ENCODE measurements around the gene MPZL3.

DNA sequence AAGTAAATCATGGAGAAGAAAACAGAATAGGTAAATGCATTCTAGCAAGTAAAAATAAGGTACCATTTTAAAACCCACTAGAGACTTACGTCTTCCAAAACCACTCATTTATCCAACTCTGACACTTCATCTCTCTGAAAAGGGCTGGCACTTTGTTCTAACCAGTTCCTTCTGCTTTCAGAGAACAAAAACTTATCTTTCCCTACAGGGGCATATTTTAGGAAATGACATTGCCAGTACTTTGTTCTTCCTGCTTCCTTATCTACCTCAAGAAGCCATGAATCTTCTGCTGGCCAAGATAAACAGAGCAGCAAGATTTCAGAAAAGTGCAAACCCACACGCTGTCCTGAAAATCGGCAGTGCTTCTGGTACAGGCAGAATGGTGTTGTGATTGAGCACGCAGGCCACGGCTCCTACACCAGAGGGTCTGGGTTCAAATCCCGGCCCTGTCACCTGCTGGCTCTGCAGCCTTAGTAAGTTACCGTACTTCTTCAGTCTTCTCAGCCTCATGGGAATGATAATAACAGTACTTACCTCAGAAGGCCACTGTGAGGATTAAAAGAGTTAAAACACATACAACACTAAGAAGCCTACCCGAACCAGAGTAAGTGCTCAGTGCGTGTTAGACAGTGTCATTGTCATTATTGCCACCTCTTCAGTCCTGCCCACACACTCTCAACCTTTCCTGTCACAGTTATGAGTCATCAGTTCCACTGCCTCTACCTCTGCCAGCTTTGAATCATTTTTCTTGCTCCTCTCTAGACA is 11.0 kb downstream of the MPZL3 start:
- TF ChIP-seq, protein P1, sequence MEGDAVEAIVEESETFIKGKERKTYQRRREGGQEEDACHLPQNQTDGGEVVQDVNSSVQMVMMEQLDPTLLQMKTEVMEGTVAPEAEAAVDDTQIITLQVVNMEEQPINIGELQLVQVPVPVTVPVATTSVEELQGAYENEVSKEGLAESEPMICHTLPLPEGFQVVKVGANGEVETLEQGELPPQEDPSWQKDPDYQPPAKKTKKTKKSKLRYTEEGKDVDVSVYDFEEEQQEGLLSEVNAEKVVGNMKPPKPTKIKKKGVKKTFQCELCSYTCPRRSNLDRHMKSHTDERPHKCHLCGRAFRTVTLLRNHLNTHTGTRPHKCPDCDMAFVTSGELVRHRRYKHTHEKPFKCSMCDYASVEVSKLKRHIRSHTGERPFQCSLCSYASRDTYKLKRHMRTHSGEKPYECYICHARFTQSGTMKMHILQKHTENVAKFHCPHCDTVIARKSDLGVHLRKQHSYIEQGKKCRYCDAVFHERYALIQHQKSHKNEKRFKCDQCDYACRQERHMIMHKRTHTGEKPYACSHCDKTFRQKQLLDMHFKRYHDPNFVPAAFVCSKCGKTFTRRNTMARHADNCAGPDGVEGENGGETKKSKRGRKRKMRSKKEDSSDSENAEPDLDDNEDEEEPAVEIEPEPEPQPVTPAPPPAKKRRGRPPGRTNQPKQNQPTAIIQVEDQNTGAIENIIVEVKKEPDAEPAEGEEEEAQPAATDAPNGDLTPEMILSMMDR (conservative IDR thresholded peaks at IDR 0.05; ENCODE audit: low read depth in 2 of 2) = no peak
- no peak for TF ChIP-seq EZH2 (IDR thresholded peaks at IDR 0.05; ENCODE audit: low read depth, unreplicated experiment)
- TF ChIP-seq, protein P2, sequence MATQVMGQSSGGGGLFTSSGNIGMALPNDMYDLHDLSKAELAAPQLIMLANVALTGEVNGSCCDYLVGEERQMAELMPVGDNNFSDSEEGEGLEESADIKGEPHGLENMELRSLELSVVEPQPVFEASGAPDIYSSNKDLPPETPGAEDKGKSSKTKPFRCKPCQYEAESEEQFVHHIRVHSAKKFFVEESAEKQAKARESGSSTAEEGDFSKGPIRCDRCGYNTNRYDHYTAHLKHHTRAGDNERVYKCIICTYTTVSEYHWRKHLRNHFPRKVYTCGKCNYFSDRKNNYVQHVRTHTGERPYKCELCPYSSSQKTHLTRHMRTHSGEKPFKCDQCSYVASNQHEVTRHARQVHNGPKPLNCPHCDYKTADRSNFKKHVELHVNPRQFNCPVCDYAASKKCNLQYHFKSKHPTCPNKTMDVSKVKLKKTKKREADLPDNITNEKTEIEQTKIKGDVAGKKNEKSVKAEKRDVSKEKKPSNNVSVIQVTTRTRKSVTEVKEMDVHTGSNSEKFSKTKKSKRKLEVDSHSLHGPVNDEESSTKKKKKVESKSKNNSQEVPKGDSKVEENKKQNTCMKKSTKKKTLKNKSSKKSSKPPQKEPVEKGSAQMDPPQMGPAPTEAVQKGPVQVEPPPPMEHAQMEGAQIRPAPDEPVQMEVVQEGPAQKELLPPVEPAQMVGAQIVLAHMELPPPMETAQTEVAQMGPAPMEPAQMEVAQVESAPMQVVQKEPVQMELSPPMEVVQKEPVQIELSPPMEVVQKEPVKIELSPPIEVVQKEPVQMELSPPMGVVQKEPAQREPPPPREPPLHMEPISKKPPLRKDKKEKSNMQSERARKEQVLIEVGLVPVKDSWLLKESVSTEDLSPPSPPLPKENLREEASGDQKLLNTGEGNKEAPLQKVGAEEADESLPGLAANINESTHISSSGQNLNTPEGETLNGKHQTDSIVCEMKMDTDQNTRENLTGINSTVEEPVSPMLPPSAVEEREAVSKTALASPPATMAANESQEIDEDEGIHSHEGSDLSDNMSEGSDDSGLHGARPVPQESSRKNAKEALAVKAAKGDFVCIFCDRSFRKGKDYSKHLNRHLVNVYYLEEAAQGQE (IDR thresholded peaks at IDR 0.05; ENCODE audit: unreplicated experiment) = no peak
- no peak for TF ChIP-seq POLR2AphosphoS5 (IDR thresholded peaks at IDR 0.05; ENCODE audit: low read depth)
- no peak for TF ChIP-seq JUNB (IDR thresholded peaks at IDR 0.05; ENCODE audit: unreplicated experiment)
- TF ChIP-seq, protein P3, sequence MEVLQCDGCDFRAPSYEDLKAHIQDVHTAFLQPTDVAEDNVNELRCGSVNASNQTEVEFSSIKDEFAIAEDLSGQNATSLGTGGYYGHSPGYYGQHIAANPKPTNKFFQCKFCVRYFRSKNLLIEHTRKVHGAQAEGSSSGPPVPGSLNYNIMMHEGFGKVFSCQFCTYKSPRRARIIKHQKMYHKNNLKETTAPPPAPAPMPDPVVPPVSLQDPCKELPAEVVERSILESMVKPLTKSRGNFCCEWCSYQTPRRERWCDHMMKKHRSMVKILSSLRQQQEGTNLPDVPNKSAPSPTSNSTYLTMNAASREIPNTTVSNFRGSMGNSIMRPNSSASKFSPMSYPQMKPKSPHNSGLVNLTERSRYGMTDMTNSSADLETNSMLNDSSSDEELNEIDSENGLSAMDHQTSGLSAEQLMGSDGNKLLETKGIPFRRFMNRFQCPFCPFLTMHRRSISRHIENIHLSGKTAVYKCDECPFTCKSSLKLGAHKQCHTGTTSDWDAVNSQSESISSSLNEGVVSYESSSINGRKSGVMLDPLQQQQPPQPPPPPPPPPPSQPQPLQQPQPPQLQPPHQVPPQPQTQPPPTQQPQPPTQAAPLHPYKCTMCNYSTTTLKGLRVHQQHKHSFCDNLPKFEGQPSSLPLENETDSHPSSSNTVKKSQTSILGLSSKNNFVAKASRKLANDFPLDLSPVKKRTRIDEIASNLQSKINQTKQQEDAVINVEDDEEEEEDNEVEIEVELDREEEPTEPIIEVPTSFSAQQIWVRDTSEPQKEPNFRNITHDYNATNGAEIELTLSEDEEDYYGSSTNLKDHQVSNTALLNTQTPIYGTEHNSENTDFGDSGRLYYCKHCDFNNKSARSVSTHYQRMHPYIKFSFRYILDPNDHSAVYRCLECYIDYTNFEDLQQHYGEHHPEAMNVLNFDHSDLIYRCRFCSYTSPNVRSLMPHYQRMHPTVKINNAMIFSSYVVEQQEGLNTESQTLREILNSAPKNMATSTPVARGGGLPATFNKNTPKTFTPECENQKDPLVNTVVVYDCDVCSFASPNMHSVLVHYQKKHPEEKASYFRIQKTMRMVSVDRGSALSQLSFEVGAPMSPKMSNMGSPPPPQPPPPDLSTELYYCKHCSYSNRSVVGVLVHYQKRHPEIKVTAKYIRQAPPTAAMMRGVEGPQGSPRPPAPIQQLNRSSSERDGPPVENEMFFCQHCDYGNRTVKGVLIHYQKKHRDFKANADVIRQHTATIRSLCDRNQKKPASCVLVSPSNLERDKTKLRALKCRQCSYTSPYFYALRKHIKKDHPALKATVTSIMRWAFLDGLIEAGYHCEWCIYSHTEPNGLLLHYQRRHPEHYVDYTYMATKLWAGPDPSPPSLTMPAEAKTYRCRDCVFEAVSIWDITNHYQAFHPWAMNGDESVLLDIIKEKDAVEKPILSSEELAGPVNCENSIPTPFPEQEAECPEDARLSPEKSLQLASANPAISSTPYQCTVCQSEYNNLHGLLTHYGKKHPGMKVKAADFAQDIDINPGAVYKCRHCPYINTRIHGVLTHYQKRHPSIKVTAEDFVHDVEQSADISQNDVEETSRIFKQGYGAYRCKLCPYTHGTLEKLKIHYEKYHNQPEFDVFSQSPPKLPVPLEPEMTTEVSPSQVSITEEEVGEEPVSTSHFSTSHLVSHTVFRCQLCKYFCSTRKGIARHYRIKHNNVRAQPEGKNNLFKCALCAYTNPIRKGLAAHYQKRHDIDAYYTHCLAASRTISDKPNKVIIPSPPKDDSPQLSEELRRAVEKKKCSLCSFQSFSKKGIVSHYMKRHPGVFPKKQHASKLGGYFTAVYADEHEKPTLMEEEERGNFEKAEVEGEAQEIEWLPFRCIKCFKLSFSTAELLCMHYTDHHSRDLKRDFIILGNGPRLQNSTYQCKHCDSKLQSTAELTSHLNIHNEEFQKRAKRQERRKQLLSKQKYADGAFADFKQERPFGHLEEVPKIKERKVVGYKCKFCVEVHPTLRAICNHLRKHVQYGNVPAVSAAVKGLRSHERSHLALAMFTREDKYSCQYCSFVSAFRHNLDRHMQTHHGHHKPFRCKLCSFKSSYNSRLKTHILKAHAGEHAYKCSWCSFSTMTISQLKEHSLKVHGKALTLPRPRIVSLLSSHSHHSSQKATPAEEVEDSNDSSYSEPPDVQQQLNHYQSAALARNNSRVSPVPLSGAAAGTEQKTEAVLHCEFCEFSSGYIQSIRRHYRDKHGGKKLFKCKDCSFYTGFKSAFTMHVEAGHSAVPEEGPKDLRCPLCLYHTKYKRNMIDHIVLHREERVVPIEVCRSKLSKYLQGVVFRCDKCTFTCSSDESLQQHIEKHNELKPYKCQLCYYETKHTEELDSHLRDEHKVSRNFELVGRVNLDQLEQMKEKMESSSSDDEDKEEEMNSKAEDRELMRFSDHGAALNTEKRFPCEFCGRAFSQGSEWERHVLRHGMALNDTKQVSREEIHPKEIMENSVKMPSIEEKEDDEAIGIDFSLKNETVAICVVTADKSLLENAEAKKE (CRISPR knock-in tag; IDR thresholded peaks at IDR 0.05) = no peak
- no peak for TF ChIP-seq CREB1 (CRISPR knock-in tag; IDR thresholded peaks at IDR 0.05; ENCODE audit: low read depth)
- no peak for TF ChIP-seq NANOG (IDR thresholded peaks at IDR 0.05; ENCODE audit: borderline replicate concordance)
- no peak for TF ChIP-seq EZH2phosphoT487 (IDR thresholded peaks at IDR 0.05; ENCODE audit: unreplicated experiment)
- no peak for TF ChIP-seq ZNF331 (CRISPR knock-in tag; IDR thresholded peaks at IDR 0.05; ENCODE audit: low read depth)
- no peak for TF ChIP-seq ZNF114 (CRISPR knock-in tag; IDR thresholded peaks at IDR 0.05)
- TF ChIP-seq, protein P4, sequence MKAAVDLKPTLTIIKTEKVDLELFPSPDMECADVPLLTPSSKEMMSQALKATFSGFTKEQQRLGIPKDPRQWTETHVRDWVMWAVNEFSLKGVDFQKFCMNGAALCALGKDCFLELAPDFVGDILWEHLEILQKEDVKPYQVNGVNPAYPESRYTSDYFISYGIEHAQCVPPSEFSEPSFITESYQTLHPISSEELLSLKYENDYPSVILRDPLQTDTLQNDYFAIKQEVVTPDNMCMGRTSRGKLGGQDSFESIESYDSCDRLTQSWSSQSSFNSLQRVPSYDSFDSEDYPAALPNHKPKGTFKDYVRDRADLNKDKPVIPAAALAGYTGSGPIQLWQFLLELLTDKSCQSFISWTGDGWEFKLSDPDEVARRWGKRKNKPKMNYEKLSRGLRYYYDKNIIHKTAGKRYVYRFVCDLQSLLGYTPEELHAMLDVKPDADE (IDR thresholded peaks at IDR 0.05) = no peak

Data from GM23338 (cell line).